ENCODE measurements around the gene PLBD1. TPM values are rescaled to one million over a fixed set of nuclear protein-coding genes. Genes with fewer than 3 reads are reported as not detected.

PLBD1 gene
- total RNA-seq, 2 donors from 2014 or later: 5.7 to 19.5 TPM

- H3K9me3 ChIP-seq: no peaks in the 10 kb centered on the region
- no peak overlapping the region for H3K27ac ChIP-seq
- intact Hi-C loops (cut with DNase I): no loop called here
- H3K4me1 ChIP-seq (replicated peaks): no peaks in the 10 kb centered on the region
- H3K36me3 ChIP-seq: no peaks in the 10 kb centered on the region
- DNase-seq (ENCODE audit: low spot score): no peak
- WGBS: 41% methylated on average over 4 of the region's 4 CpGs
- TF ChIP-seq POLR2A (IDR thresholded peaks at IDR 0.05) (no peak), POLR2AphosphoS5 (IDR thresholded peaks at IDR 0.05) (no peak), CTCF (IDR thresholded peaks at IDR 0.05) (no peak)
- H3K4me3 ChIP-seq: no peak overlapping the region
- no peaks in the 10 kb centered on the region for H3K27me3 ChIP-seq (replicated peaks; ENCODE audit: insufficient read depth)
These were observed 34.2 kb upstream of the PLBD1 start for GRCh38 chr12:14601692-14602478.

- H3K9me3 ChIP-seq: no peaks in the 10 kb centered on the region
- H3K27me3 ChIP-seq (replicated peaks; ENCODE audit: insufficient read depth): no peaks in the 10 kb centered on the region
- no peaks in the 10 kb centered on the region for H3K4me1 ChIP-seq (replicated peaks)
- no peaks in the 10 kb centered on the region for H3K36me3 ChIP-seq
- intact Hi-C loops (cut with DNase I): no loop called here
- no peak overlapping the region for H3K27ac ChIP-seq
- no peak for DNase-seq (ENCODE audit: low spot score)
- TF ChIP-seq POLR2AphosphoS5 (IDR thresholded peaks at IDR 0.05) (no peak), CTCF (IDR thresholded peaks at IDR 0.05) (no peak), POLR2A (IDR thresholded peaks at IDR 0.05) (no peak)
- 95% methylated on average over 3 of the region's 3 CpGs for WGBS
- no peak overlapping the region for H3K4me3 ChIP-seq
These were observed 29.8 kb upstream of the PLBD1 start for GRCh38 chr12:14597480-14597879.

GRCh38 chr12:14591719-14592118 lies 24.0 kb upstream of the PLBD1 start:
- TF ChIP-seq CTCF (IDR thresholded peaks at IDR 0.05) (no peak), POLR2A (IDR thresholded peaks at IDR 0.05) (no peak), POLR2AphosphoS5 (IDR thresholded peaks at IDR 0.05) (no peak)
- 42% methylated on average over 1 of the region's 1 CpG for WGBS

GRCh38 chr12:14589169-14590004 lies 21.7 kb upstream of the PLBD1 start:
- intact Hi-C loops (cut with DNase I): no loop called here
- WGBS: 96% methylated on average over 15 of the region's 18 CpGs
- Histone ChIP-seq H3K27me3 (replicated peaks; ENCODE audit: insufficient read depth) (no peaks in the 10 kb centered on the region), H3K4me3 (no peak overlapping the region), H3K4me1 (replicated peaks) (no peaks in the 10 kb centered on the region), H3K27ac (no peak overlapping the region), H3K9me3 (no peaks in the 10 kb centered on the region), H3K36me3 (no peaks in the 10 kb centered on the region)
- DNase-seq (ENCODE audit: low spot score): no peak
- no peak for TF ChIP-seq POLR2A (IDR thresholded peaks at IDR 0.05)
- TF ChIP-seq CTCF (IDR thresholded peaks at IDR 0.05): no peak
- TF ChIP-seq POLR2AphosphoS5 (IDR thresholded peaks at IDR 0.05): no peak

More at GRCh38 chr12:14591719-14592118, 24.0 kb upstream of the PLBD1 start:
- no peak for DNase-seq (ENCODE audit: low spot score)
- intact Hi-C loops (cut with DNase I): no loop called here
- no peak overlapping the region for H3K27ac ChIP-seq
- H3K4me3 ChIP-seq: no peak overlapping the region
- no peaks in the 10 kb centered on the region for H3K36me3 ChIP-seq
- no peaks in the 10 kb centered on the region for H3K4me1 ChIP-seq (replicated peaks)
- no peaks in the 10 kb centered on the region for H3K9me3 ChIP-seq
- H3K27me3 ChIP-seq (replicated peaks; ENCODE audit: insufficient read depth): no peaks in the 10 kb centered on the region
